Measurements from ENCODE around the gene NIM1K.
A peak's percentile ranks its signal among the peaks of the same experiment; 100 is the strongest.

The NIM1K gene

DNA sequence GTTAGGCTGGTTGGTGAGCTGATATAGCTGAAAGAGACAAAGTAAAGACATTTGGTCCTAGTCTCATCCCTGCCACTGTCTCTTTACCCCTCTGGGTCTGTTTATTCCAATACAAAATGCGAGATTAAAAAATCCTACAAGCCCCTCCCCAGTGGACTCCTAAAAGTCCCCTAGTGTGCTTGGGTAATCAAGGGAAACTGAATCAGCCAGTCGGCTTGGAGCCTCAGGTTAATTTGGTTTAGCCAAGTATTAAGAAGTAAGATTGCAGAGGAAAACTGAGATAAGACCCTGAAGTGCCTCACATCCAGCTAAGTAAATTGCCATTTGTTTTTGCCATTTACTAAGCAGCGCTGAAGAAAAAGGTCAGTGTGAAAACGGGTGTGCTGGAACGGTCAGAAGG, 10.4 kb downstream of the NIM1K start:
- TF ChIP-seq, protein P1, sequence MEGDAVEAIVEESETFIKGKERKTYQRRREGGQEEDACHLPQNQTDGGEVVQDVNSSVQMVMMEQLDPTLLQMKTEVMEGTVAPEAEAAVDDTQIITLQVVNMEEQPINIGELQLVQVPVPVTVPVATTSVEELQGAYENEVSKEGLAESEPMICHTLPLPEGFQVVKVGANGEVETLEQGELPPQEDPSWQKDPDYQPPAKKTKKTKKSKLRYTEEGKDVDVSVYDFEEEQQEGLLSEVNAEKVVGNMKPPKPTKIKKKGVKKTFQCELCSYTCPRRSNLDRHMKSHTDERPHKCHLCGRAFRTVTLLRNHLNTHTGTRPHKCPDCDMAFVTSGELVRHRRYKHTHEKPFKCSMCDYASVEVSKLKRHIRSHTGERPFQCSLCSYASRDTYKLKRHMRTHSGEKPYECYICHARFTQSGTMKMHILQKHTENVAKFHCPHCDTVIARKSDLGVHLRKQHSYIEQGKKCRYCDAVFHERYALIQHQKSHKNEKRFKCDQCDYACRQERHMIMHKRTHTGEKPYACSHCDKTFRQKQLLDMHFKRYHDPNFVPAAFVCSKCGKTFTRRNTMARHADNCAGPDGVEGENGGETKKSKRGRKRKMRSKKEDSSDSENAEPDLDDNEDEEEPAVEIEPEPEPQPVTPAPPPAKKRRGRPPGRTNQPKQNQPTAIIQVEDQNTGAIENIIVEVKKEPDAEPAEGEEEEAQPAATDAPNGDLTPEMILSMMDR (IDR thresholded peaks at IDR 0.05) = no peak
- no peak overlapping the region for H3K27ac ChIP-seq

DNA sequence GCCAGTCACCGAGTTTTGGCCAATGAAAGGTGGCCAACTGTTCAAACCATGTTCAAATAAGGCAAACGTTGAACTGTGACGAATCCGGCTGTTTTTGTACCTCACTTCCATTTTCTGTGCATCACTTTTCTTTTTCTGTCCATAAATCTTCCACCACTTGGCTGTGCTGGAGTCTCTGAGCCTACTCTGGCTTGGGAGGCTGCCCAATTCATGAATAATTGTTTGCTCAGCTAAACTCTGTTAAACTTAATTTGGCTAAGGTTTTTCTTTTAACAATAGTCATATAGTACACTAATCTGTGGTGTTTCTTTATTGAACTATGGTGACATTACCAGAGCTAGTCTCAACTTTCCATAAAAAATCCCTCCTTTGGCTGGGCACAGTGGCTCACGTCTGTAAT, 11.3 kb downstream of the NIM1K start:
- TF ChIP-seq ZFX (IDR thresholded peaks at IDR 0.05; ENCODE audit: borderline replicate concordance) = no peak
- TF ChIP-seq, protein P1 (IDR thresholded peaks at IDR 0.05) = no peak
- H3K27ac ChIP-seq = no peak overlapping the region

DNA sequence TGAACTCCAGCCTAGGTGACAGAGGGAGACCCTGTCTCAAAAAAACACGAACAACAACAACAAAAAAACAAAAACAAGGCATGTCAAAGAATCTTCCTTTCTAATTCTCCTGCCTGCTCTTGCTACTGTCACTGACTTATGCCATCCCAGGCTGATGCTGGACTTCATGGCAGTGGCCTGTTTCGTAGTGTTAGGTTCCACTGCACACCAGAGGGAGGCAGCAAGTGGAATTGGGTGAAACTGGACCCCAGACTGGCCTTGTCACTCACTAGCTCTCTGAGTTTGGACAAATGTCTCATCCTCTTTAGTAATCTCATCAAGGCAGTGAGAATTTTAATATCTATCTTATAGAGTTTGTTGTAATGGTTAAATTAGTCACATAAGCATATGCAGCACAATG, 12.9 kb downstream of the NIM1K start:
- H3K27ac ChIP-seq = no peak overlapping the region
- TF ChIP-seq ZFX (IDR thresholded peaks at IDR 0.05; ENCODE audit: borderline replicate concordance) = no peak
- TF ChIP-seq, protein P1 (IDR thresholded peaks at IDR 0.05) = no peak

DNA sequence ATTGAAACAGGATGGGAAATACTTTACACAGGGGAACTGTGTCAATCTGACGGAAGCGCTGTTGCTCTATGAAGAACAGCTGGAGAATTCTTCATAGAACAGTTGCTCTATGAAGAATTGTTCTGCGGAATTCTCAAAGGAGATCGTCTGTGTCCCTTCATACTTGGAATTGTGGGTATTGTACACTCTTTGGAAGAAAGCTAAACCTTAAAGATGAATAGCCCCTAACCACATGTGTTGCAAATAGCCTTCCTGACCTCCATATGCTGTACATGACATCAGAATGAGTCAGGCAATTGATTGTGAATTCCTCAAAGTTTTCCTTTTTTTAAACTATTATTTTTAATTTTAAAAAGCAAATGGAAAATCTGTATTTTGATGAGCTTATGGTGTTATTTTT, 15.6 kb downstream of the NIM1K start:
- H3K27ac ChIP-seq = no peak overlapping the region
- TF ChIP-seq ZFX (IDR thresholded peaks at IDR 0.05; ENCODE audit: borderline replicate concordance) = no peak
- TF ChIP-seq, protein P1 (IDR thresholded peaks at IDR 0.05) = no peak

DNA sequence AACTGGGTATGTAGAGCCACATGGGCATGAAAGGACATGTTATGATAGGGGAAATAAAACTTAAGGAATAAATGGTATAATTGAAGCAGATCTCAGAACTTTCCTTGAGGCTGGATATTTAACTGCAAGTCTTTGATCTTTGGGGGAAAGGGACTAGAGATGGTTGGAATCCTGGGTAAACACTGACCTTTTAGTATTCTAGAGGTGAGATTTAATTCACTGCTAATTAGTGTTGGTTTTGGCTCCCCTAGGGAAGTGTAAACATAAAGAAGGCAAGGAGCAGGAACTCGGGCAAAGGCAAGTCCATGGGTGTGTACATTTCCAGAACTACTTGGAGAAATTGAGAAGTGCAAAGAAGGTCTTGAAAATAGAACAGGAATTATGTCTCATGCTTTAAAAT, 16.6 kb downstream of the NIM1K start:
- H3K27ac ChIP-seq = peak overlapping the region; percentile 55
- TF ChIP-seq ZFX (IDR thresholded peaks at IDR 0.05; ENCODE audit: borderline replicate concordance) = no peak
- TF ChIP-seq, protein P1 (IDR thresholded peaks at IDR 0.05) = no peak

DNA sequence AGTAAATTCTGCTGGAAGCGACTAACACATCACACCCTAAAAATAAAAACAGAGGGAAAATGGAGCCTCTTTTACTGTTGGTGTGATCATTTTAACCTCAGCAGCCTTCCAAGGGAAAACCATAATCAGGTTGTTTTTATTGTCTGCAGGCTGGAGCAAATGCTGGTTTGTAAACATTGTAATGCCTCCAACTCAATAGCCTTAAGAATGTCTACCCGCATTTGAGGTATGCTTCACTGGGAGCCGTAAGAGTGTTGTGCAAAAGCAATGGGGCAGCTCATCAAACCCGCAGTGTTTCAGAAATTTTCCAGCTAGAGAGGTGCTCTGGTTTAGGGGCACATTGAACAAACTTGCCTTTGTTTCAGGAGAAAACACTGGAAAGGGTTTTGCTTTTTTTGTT, 17.0 kb downstream of the NIM1K start:
- no peak for TF ChIP-seq ZFX (IDR thresholded peaks at IDR 0.05; ENCODE audit: borderline replicate concordance)
- TF ChIP-seq, protein P1 (IDR thresholded peaks at IDR 0.05) = no peak
- peak overlapping the region; percentile 55 for H3K27ac ChIP-seq

DNA sequence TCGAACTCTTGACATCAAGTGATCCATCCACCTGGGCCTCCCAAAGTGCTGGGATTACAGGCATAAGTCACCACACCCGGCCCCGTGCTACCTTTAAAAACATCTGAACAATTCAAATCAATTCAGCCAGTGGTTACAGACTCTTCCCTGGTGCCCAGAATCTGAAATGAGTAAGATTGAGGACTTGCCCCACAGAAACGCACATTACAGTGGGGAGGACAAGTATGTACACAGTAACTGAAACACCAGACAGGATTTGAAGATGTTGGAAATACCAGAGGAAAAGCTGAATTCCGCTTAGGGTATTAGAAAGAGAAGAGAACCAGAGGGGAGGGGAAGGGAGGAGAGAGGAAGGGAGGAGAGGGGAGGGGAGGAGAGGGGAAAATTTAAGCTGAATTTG, 17.8 kb downstream of the NIM1K start:
- TF ChIP-seq, protein P1 (IDR thresholded peaks at IDR 0.05) = no peak
- TF ChIP-seq ZFX (IDR thresholded peaks at IDR 0.05; ENCODE audit: borderline replicate concordance) = no peak
- H3K27ac ChIP-seq = no peak overlapping the region
